GM12878 (cell line): Measurements from ENCODE around the gene KIFC3. TPM values are rescaled to one million over a fixed set of nuclear protein-coding genes. Genes with fewer than 3 reads are reported as not detected.

Source experiments
- ATAC-seq: fragments of 200-7000 bp; cut with Tn5 transposase; 3 replicates; pipeline ENCODE4 v1.9.1; 2020; ENCODE audit warnings: mild to moderate bottlenecking, moderate library complexity
- BruUV-seq: library from RNA; stranded (reverse); fragments of 400-500 nt; replicated peaks from 2 replicates; lab custom pipeline; 2021; lab: Mats Ljungman, UMichigan
- CTCF ChIA-PET: fragments of 300-600 bp; sonication (Branson Sonifier 250); formaldehyde crosslinking; extraction: SDS; loops from one replicate; lab custom pipeline; 2021; ENCODE audit warnings: inconsistent platforms; lab: Yijun Ruan, JAX
- POLR2A ChIA-PET: fragments of 350-600 bp; formaldehyde crosslinking; extraction: SDS; loops from one replicate; lab custom pipeline; 2021; ENCODE audit warnings: inconsistent platforms; lab: Charles Lee
- RAD21 ChIA-PET: fragments of 300-600 bp; sonication (Branson Sonifier 250); formaldehyde crosslinking; loops from one replicate; lab custom pipeline; 2023; ENCODE audit warnings: antibody characterized with exemption; ENCODE audit not compliant: unreplicated experiment; lab: Charles Lee
- SMC1A ChIA-PET: fragments of 300-600 bp; sonication (Branson Sonifier 250); formaldehyde crosslinking; loops from one replicate; lab custom pipeline; 2023; ENCODE audit not compliant: unreplicated experiment, uncharacterized antibody; lab: Charles Lee
- DNase-seq: peaks from one replicate; pipeline ENCODE4 v3.0.0-alpha.2; 2011; ENCODE audit warnings: low read depth, low spot score
- FAIRE-seq: peaks from 3 replicates; lab custom pipeline; 2011; peaks lifted over from hg19 to GRCh38; lab: Jason Lieb, UNC
- H2AFZ ChIP-seq: 2 replicates; pipeline ENCODE4 v1.6.0; 2011; ENCODE audit warnings: low read depth, low read length, control low read depth; ENCODE audit not compliant: control insufficient read depth
- H3K27ac ChIP-seq: 2 replicates; pipeline ENCODE4 v1.5.1; 2011; ENCODE audit warnings: control low read depth; ENCODE audit not compliant: control insufficient read depth, insufficient read depth
- H3K27me3 ChIP-seq, 2 experiments: replicated peaks in 1 of 2; 2 replicates each; pipeline versions ENCODE4 v1.6.0 to v1.6.1; 2011; ENCODE audit warnings: low read length in 1 of 2; ENCODE audit not compliant: control insufficient read depth in 2 of 2, insufficient read depth in 2 of 2
- H3K36me3 ChIP-seq, 2 experiments: 2 replicates each; pipeline ENCODE4 v1.5.1; 2011; ENCODE audit warnings: low read length in 1 of 2; ENCODE audit not compliant: control insufficient read depth in 2 of 2, insufficient read depth in 2 of 2
- H3K4me1 ChIP-seq: 2 replicates; pipeline ENCODE4 v1.6.1; 2011; ENCODE audit warnings: mild to moderate bottlenecking, low read length, moderate library complexity, mixed read lengths; ENCODE audit not compliant: control insufficient read depth, insufficient read depth
- H3K4me2 ChIP-seq: 2 replicates; pipeline ENCODE4 v1.6.0; 2011; ENCODE audit warnings: control low read depth; ENCODE audit not compliant: control insufficient read depth, insufficient read depth
- H3K4me3 ChIP-seq: fragments of 200-600 bp; sonication (generic); 2 replicates; pipeline ENCODE4 v1.5.1; 2016
- H3K79me2 ChIP-seq: 2 replicates; pipeline ENCODE4 v1.6.0; 2011; ENCODE audit warnings: low read length; ENCODE audit not compliant: control insufficient read depth, insufficient read depth
- H3K9ac ChIP-seq: 2 replicates; pipeline ENCODE4 v1.8.0; 2011; ENCODE audit warnings: low read length, control low read depth, mixed read lengths; ENCODE audit not compliant: control insufficient read depth, insufficient read depth
- H3K9me3 ChIP-seq: replicated peaks from 3 replicates; pipeline ENCODE4 v1.5.1; 2011; ENCODE audit warnings: mild to moderate bottlenecking, low read length; ENCODE audit not compliant: control insufficient read depth, insufficient read depth
- H4K20me1 ChIP-seq: 2 replicates; pipeline ENCODE4 v1.6.0; 2011; ENCODE audit not compliant: control insufficient read depth, insufficient read depth
- BACH1 ChIP-seq: fragments of 450-650 bp; IDR thresholded peaks from 2 replicates; pipeline ENCODE4 v1.6.1; 2017; ENCODE audit warnings: mild to moderate bottlenecking, borderline replicate concordance
- CHD1 ChIP-seq: IDR thresholded peaks from 2 replicates; pipeline ENCODE4 v1.6.1; 2012; ENCODE audit warnings: low read depth, low read length, improper control_type of control experiment
- E2F4 ChIP-seq: IDR thresholded peaks from 2 replicates; pipeline ENCODE4 v1.6.1; 2012; ENCODE audit warnings: low read depth, low read length, improper control_type of control experiment
- HDGF ChIP-seq: fragments of 450-650 bp; IDR thresholded peaks from 2 replicates; pipeline ENCODE4 v1.6.1; 2016; ENCODE audit warnings: antibody characterized with exemption
- PBX3 ChIP-seq: IDR thresholded peaks from 2 replicates; pipeline ENCODE4 v1.6.1; 2011; ENCODE audit warnings: mild to moderate bottlenecking, low read depth, low read length, moderate library complexity; ENCODE audit not compliant: insufficient replicate concordance
- POLR2AphosphoS2 ChIP-seq: IDR thresholded peaks from 2 replicates; pipeline ENCODE4 v1.6.1; 2011; ENCODE audit warnings: low read depth, mild to moderate bottlenecking, low read length, improper control_type of control experiment, moderate library complexity
- RCOR1 ChIP-seq: conservative IDR thresholded peaks from 2 replicates; pipeline ENCODE4 v1.6.1; 2012; ENCODE audit warnings: low read depth, low read length, improper control_type of control experiment
- SMAD5 ChIP-seq: IDR thresholded peaks from 2 replicates; pipeline ENCODE4 v1.6.1; 2016; ENCODE audit warnings: antibody characterized with exemption, low read depth
- TBL1XR1 ChIP-seq: IDR thresholded peaks from 2 replicates; pipeline ENCODE4 v1.6.1; 2012; ENCODE audit warnings: low read depth, low read length, improper control_type of control experiment
- ZBTB33 ChIP-seq: fragments of 450-650 bp; IDR thresholded peaks from 2 replicates; pipeline ENCODE4 v1.6.1; 2017; ENCODE audit warnings: mild to moderate bottlenecking
- ZNF274 ChIP-seq: IDR thresholded peaks from one replicate; pipeline ENCODE4 v1.8.0; 2011; ENCODE audit not compliant: insufficient read length, insufficient read depth
- ZNF687 ChIP-seq: fragments of 450-650 bp; IDR thresholded peaks from 2 replicates; pipeline ENCODE4 v1.6.1; 2017; ENCODE audit warnings: mild to moderate bottlenecking, moderate library complexity
- WGBS: methylation state at CpG from one replicate; pipeline ENCODE4 v1.1.6; 2016; ENCODE audit warnings: low lambda C conversion rate; ENCODE audit not compliant: insufficient replicate concordance, insufficient coverage; ENCODE audit errors: missing lambda C conversion rate; 5-methylcytosine and 5-hydroxymethylcytosine counted together
- in situ Hi-C: fragments of 300-500 bp; cut with MboI; formaldehyde crosslinking; loops from 9 replicates; pipeline ENCODE4 v1.14.3; 2018; ENCODE audit warnings: mixed read lengths
- intact Hi-C: fragments of 100-400 bp; cut with micrococcal nuclease; formaldehyde crosslinking; loops from one replicate; pipeline ENCODE4 v1.14.2; 2022; ENCODE audit not compliant: unreplicated experiment
- polyA plus RNA-seq, 11 experiments: library from polyadenylated mRNA; depleted of rRNA in 4 of 11; unstranded in 6 of 11; stranded (reverse) in 5 of 11; fragments of >200 nt; fragmentation: Nextera tagmentation in 4 of 11; fragmentation: Illumina TruSeq in 1 of 11; extraction: Ambion mirVana in 4 of 11; extraction: Trizol in 1 of 11; gene quantifications; 1 replicate in 1 of 11; 2 replicates in 10 of 11; pipeline versions ENCODE4 v1.2.1 to v1.2.3, GENCODE V29; 2011 to 2016; ENCODE audit warnings: inconsistent platforms in 2 of 11, missing spikeins in 2 of 11, low read depth in 1 of 11
- total RNA-seq, 4 experiments: library from RNA; depleted of rRNA in 3 of 4; stranded (reverse); fragments of >200 nt in 3 of 4; fragmentation: Illumina TruSeq in 1 of 4; extraction: Trizol in 1 of 4; gene quantifications; 2 replicates each; pipeline versions ENCODE4 v1.2.1 to v1.2.3, GENCODE V29; 2013 to 2021

Gene KIFC3
- total and polyA plus RNA-seq, 10 of the 15 experiments (the other 5 are each of a cell fraction or from before 2014, with no cell fraction given): 0.22 to 1.3 (median 0.26) TPM; not detected in 3

GRCh38 chr16:57834936-57835335 lies 32.6 kb upstream of the KIFC3 start (continued):
- TF ChIP-seq PBX3 (no peak), ZNF274 (no peak)

GRCh38 chr16:57830890-57831484 lies 28.7 kb upstream of the KIFC3 start:
- no peak for ATAC-seq
- Histone ChIP-seq H4K20me1 (no peaks in the 10 kb centered on the region), H3K36me3 (no peaks in the 10 kb centered on the region), H3K79me2 (no peaks in the 10 kb centered on the region), H3K27ac (no peak overlapping the region), H2AFZ (no peak overlapping the region), H3K9ac (no peak overlapping the region), H3K27me3 (no peaks in the 10 kb centered on the region; a peak in 2 of 4 replicates), H3K4me3 (no peak overlapping the region), H3K9me3 (no peaks in the 10 kb centered on the region), H3K4me2 (no peak overlapping the region), H3K4me1 (no peaks in the 10 kb centered on the region)
- FAIRE-seq: no peak
- intact Hi-C loops: no loop called here
- DNase-seq: no peak
- TF ChIP-seq RCOR1: no peak
- no peak for TF ChIP-seq HDGF
- no peak for TF ChIP-seq ZNF687
- no peak for TF ChIP-seq SMAD5
- no peak for TF ChIP-seq TBL1XR1
- TF ChIP-seq POLR2AphosphoS2: no peak
- TF ChIP-seq ZBTB33: no peak
- TF ChIP-seq CHD1: no peak
- no peak for TF ChIP-seq E2F4
- TF ChIP-seq BACH1: no peak
- RAD21 ChIA-PET: no interaction called here
- POLR2A ChIA-PET: no interaction called here
- CTCF ChIA-PET: no interaction called here
- SMC1A ChIA-PET: no interaction called here
- WGBS: 62% methylated on average over 10 of the region's 10 CpGs
- in situ Hi-C loops: no loop called here
- no TSS peak for BruUV-seq
